GM19351 (cell line): ENCODE measurements around the gene UBE2K.
"Not testable (repeated sequence)": the region's sequence is repeated elsewhere in the genome, so short reads cannot be mapped to it uniquely, and the experiment has no call there.

Experiments used
- ATAC-seq: cut with Tn5 transposase; IDR thresholded peaks from one replicate; pipeline ENCODE4 v1.9.1; 2021; ENCODE audit warnings: mild to moderate bottlenecking, moderate library complexity; ENCODE audit not compliant: unreplicated experiment

Gene UBE2K

DNA sequence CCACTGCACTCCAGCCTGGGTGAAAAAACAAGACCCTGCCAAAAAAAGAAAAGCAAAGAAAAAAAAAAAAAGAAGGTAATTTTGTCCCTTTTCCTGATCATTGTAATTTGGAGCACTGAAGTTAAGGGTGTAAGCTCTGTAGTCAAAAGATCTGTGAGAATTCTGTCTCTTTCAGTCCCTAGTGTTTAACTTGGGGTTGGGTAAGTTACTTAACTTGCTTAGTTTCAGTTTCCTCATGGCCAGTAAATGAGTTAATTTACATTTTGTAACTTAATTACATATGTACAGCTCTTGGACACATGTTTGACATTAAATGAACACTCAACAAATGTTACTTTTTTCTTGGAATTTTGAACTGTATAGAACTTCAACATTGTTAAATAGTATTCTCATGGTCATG is 10.9 kb upstream of the UBE2K start:
- ATAC-seq: no peak

DNA sequence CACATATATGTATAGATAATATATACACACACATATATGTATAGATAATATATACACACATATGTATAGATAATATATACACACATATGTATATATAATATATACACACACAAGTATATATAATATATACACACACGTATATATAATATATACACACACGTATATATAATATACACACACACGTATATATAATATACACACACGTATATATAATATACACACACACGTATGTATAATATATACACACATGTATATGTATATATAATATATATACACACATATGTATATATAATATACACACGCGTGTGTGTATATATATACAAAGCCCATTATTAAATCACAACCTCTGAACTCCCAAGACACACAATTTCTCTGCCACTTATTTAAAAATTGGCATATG is 8.0 kb upstream of the UBE2K start:
- ATAC-seq: no peak

DNA sequence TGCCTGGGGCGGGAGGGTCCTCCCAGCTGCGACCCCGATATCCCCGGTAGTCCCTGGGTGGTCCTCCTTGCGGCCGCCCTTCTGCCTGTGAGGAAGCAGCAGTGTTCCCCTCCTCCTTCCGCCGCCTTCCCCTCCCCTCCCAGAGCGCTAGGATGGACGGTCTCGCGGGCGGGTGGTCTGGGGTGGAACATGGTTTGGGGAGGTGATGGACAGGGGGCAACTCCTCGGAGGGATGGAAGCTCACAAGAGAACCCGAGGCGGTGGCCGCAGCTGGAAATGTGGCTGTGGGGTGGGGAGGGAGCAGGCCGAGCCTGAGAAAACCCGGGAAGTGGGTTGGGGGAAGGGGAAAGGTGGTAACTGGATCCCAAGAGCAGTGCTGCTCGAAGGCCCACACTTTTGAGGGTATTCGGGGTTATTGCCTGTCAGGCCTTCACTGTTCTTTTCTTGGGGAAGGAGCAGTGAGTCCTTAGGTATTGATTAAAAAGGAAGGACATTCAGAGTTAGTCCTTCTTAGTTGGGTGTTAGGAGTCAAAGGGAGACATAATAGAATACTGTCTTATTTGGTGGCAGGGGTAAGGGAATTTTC is 581 bp downstream of the UBE2K start:
- ATAC-seq: peak; percentile 20

DNA sequence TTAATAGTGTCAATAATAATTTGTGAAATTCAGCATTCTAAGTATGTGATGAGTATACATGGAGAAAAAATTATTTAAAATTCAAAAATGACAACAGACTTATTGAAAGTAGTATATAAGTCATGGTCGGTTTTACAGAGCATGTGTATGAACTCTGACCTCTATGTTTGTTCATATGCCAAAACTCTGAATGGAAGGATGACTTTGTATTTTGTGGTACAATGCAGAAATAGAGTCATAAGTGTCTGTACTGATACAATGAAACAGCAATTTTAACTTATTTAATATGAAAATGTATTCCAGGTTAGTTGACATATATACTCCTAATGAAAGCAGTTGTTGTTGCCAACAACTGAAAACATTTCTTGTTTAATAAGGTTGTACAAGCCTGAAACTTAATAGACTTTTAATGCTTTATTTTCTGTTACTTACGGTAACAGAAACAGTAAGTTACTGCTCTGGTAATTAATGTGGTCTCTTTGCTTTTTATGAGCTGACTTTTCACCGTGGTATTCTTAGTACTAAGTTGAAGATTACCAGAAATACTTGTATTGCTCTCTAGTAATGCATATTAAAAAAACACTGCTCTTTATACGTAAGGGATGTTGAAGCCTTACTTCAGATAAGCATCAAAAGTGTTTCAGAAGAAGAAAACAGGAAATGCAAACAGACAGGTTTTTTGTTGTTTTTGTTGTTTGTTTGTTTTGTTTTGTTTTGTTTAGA is 1.9 kb downstream of the UBE2K start:
- ATAC-seq: no peak

DNA sequence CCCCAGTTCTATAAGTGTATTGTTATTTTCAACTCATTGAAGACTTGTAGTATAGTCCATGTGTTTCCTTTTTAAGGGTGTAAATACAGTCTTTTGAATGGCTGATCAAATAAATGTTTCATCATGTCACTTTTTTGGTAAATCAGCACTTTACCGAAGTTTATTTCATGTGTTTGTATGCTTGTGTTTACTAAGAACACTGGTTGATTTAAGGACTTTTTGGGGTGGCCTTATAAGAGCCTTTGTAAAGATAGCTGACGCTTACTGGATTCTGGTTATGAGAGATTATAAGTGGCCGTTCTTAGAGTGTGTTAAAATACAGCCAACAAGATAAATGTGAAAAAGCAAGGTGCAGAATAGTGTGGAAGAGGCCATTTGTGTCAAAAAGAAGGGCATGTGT is 2.6 kb downstream of the UBE2K start:
- no peak for ATAC-seq

DNA sequence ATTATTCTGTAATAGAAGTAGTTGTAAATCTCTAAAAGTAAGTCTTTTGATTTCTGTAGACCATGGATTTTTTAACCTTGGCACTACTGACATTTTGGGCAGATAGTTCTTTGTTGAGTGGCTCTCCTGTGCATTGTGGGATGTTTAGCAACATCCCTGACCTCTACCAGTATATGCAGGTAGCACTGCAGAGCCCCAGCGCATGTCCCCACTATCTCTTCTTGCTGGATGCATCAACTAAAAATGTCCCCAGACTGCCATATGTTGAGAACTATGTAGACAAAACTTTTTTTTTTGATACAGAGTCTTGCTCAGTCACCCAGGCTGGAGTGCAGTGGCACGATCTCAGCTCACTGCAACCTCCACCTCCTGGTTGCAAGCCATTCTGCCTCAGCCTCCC is 4.8 kb downstream of the UBE2K start:
- ATAC-seq: no peak

DNA sequence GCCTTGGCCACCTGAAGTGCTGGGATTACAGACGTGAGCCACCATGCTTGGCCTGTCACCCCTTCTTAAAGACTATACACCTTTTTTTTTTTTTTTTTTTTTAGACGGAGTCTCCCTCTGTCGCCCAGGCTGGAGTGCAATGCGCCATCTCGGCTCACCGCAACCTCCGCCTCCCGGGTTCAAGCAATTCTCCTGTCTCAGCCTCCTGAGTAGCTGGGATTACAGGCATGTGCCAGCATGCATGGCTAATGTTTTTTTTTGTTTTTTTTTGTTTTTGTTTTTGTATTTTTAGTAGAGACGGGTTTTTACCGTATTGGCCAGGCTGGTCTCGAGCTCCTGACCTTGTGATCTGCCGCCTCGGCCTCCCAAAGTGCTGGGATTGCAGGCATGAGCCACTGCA is 6.9 kb downstream of the UBE2K start:
- ATAC-seq: not testable (repeated sequence)

DNA sequence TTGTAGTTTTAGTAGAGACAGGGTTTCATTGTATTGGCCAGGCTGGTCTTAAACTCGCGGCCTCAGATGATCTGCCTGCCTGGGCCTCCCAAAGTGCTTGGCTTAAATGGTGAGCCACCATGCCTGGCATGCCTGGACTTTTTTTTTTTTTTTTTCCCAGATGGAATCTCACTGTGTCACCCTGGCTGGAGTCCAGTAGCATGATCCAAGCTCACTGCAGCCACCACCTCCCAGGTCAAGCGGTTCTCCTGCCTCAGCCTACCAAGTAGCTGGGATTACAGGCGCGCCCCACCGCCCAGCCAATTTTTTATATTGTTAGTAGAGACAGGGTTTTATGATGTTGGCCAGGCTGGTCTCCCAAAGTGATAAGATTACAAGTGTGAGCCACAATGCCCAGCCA is 8.4 kb downstream of the UBE2K start:
- ATAC-seq: peak; percentile 14

DNA sequence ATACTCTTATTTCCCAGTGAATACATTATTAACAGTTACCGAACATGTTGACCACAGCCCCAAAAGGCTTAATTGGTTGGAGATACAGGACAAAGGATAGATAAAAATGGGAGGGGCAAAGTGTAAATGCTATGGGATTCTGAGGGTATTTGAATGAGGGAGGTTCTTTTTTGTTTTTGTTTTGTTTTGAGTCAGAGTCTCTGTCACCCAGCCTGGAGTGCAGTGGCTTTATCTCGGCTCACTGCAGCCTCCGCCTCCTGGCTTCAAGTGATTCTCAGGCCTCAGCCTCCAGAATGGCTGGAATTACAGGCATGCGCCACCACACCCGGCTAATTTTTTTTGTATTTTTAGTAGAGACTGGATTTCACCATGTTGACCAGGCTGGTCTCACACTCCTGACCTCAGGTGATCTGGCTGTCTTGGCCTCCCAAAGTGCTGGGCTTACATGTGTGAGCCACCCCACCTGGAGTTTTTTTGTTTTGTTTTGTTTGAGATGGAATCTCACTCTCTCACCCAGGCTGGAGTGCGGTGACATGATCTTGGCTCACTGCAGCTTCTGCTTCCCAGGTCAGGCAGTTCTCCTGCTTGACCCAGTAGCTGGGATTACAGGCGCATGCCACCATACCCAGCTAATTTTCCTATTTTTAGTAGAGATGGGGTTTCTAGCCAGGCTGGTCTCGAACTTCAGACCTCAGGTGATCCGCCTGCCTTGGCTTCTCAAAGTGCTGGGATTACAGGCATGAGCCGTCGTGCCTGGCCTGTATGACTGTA is 9.0 kb downstream of the UBE2K start:
- ATAC-seq: peak; percentile 69

DNA sequence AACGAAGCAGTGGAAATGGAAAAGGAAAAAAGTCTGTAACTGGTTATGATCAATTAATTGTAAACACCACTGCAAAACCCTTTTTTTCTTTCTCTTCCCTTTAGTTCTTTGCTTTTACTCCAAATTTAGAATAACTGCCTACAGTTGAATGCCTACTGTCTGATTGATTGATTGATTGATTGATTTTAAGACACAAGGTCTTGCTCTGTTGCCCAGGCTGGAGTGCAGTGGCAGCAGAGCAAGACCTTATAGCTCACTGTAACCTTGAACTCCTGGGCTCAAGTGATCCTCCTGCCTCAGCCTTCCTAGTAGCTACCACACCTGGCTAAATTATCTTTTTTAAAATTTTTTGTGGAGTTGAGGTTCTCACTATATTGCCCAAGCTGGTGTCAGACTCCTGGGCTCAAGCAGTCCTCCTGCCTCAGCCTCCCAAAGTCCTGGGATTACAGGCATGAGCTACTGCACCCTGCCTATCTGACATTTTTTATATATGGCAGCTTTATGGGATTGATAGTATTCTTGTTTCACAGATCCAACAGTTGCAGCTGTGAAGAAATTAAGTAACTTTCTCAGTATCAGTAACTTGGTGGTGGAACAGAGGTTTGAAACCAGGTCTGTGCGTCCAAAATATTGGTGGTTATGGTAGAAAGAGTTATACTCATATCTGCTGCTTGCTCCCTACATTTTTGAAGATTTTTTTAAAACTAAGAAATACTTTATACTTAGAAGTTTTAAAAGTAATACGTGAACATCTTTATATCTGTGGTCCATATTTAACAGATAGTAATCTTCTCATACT is 12.4 kb downstream of the UBE2K start:
- no peak for ATAC-seq

DNA sequence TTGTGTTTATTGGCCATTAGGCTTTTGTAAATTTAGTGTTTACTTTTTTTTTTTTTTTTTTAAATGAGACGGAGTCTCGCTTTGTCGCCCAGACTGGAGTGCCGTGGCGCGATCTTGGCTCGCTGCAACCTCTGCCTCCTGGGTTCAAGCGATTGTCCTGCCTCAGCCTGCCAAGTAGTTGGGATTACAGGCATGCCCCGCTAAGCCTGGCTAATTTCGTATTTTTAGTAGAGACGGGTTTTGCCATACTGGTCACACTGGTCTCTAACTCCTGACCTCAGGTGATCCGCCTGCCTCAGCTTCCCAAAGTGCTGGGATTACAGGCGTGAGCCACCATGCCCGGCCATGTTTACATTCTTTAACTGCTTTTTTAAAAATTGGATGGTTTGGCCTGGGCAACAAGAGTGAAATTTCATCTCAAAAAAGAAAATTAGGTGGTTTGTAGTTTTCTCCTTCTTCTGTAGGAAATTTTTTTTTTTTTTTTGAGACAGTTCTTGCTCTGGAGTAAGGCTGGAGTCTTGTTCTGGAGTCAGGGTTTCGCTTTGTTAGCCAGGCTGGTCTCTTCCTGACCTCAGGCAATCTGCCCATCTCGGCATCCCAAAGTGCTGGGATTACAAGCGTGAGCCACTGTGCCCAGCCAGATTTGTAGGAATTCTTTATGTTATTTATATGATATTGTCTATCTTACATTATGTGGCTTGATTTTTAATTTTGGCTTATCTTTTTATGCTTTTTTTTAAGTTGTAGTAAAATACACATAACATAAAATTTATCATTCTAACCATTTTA is 15.1 kb downstream of the UBE2K start:
- ATAC-seq: no peak

DNA sequence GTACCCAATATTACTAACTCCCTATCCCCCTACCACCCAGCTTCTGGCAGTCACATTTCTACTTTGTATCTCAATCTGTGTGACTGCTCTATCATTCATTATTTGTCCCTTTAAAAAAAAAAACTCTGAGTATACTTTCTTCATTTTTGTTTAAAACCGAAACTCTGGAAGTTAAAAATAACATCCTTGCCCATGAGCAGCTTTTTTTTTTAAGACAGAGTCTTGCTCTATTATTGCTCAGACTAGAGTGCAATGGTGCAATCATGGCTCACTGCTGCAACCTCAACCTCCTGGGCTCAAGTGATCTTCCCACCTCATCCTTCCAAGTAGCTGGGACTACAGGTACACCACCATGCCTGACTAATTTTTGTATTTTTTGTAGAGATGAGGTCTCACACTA is 15.8 kb downstream of the UBE2K start:
- ATAC-seq: no peak

DNA sequence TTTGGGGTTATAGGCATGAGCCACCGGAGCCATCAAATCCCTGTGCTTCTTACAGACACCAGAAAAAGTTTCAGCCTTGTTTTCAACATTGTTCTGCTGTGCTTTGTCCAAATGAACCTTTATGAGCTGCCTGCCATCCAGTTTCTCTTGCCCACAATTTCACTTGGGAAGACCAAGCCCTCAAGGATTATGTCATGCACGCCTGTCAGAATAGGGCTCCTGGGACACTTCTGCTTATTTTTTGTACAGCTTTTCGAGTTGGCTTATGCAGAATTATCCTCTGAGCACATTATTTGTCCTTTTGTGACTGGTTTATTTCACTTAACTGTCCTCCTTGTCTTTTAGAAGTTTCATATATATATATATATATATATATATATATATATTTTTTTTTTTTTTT is 16.2 kb downstream of the UBE2K start:
- ATAC-seq: no peak

DNA sequence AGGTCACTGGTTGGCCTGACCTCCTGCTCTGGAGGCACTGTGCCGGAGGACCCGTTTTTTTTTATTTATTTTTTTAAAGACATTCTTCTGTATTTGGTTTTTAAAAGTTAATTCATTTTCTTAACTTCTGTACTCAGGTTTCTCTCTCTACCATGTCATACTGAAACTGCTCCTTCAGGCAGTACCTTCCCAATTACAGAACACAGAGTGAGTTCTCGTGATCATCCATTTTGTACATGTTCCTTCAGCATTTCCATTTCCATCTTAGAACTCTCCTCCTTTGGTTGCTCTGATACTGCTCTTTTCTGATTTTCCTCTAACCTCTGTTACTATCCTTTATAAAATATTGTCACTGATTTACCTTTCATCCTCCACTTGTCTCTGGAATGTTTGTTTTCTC is 17.9 kb downstream of the UBE2K start:
- peak; percentile 64 for ATAC-seq

DNA sequence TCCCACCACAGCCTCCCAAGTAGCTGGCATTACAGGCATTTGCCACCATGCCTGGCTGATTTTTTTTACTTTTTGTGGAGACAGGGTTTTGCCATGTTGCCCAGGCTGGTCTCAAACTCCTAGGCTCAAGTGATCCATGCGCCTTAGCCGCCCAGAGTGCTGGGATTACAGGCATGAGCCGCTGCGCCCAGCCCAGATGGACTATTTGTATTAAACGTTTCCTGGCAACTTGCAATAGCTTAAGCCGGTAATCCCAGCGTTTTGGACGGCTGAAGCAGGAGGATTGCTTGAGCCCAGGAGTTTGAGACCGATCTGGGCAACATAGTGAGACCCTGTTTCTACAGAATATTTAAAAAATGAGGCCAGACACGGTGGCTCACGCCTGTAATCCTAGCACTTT is 18.4 kb downstream of the UBE2K start:
- no peak for ATAC-seq

DNA sequence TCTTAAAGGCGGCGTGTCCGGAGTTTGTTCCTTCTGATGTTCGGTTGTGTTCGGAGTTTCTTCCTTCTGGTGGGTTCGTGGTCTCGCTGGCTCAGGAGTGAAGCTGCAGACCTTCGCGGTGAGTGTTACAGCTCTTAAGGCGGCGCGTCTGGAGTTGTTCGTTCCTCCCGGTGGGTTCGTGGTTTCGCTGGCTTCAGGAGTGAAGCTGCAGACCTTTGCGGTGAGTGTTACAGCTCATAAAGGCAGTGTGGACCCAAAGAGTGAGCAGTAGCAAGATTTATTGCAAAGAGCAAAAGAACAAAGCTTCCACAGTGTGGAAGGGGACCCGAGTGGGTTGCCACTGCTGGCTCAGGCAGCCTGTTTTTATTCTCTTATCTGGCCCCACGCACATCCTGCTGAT is 19.8 kb downstream of the UBE2K start:
- not testable (repeated sequence) for ATAC-seq

DNA sequence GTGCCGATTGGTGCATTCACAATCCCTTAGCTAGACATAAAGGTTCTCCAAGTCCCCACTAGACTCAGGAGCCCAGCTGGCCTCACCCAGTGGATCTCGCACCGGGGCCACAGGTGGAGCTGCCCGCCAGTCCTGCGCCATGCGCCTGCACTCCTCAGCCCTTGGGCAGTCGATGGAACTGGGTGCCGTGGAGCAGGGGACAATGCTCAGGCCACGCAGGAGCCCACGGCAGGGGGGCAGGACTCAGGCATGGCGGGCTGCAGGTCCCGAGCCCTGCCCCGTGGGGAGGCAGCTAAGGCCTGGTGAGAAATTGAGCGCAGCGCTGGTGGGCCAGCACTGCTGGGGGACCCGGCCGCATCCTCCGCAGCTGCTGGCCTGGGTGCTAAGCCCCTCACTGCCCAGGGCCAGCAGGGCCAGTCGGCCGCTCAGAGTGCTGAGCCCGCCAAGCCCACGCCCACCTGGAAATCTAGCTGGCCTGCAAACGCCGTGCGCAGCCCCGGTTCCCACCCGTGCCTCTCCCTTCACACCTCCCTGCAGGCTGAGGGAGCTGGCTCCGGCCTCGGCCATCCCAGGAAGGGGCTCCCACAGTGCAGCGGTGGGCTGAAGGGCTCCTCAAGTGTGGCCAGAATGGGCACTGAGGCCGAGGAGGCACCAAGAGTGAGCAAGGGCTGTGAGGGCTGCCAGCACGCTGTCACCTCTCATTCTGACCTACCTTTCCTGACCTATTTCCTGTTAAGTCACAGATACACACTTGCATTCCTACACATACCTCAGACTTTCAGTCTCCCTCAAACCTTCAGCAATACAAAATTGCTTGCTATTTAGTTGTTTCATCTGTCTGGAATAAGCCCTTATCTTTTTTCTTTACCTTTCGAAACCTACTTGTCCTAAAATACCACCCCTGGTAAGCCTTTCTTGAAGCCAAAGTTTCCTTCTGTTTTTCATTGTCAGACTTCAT is 20.7 kb downstream of the UBE2K start:
- ATAC-seq: no peak

DNA sequence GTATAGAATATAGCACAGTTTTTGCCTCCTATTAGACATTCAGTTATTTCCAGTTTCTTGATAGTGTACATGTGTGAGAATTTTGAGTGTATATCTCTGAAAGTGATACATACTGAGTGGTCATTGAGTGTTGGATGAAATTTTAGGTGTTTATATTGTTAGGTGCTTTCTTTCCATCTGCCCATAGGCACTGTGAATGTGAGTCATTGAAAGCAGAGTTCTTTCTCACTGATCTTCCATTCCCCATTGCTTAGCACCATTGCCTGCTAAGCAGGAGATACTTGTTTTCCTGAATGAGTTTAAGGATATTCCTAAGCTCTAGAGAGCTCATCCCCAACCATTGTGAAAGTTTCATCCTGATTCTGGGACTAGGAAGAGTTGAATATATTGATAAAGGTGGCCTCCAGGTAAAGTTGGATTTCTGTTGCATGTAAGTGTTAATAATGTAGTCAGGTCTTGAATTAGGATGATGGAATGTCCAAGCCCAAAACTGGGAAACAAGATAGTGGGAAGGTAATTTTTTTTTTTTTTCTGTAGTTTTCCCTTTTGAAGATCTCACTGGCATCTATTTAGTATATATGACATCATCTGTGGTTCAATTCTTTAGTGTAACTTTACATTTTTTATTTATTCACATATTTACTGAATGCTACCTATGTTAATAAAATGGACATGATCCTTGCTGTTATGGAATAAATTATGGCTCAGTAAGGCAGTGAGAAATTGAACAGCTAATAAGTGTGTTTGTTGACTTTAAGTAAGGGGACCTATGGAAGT is 22.1 kb downstream of the UBE2K start:
- ATAC-seq: no peak

DNA sequence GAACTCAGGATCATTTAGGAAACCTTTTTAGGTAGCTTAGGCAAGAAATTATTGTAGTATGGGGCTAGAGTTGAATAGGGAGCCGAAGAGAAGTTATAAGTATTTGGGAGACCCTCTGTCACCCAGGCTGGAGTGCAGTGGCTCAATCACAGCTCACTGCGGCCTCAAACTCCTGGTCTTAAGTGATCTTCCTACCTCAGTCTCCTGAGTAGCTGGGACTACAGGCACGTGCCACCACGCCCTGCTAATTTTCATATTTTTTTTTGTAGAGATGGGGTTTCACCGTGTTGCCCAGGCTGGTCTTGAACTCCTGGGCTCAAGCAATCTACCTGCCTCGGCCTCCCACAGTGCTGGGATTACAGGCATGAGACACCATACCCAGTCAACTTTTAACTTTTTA is 23.3 kb downstream of the UBE2K start:
- not testable (repeated sequence) for ATAC-seq
